Right atrium auricular region (tissue), 2 donors: ENCODE measurements around the gene CLPX. TPM values are rescaled to one million over a fixed set of nuclear protein-coding genes. Genes with fewer than 3 reads are reported as not detected.
A peak's percentile ranks its signal among the peaks of the same experiment; 100 is the strongest.
"Not testable (repeated sequence)": the region's sequence is repeated elsewhere in the genome, so short reads cannot be mapped to it uniquely, and the experiment has no call there.

Experiments
- DNase-seq: peaks from one replicate; pipeline ENCODE4 v3.0.0-alpha.2; 2019; ENCODE audit warnings: low spot score
- H3K27ac ChIP-seq, 2 donors: fragments of 200-600 bp; sonication (generic); 1 replicate in 1 of 2; 2 replicates in 1 of 2; pipeline ENCODE4 v1.5.1; 2016 to 2019
- H3K27me3 ChIP-seq, 2 donors: fragments of 200-600 bp; sonication (generic); one replicate each; pipeline versions ENCODE4 v1.5.1 to v1.6.0; 2017 to 2019
- H3K36me3 ChIP-seq: fragments of 200-600 bp; sonication (generic); one replicate; pipeline ENCODE4 v1.5.1; 2016
- H3K4me1 ChIP-seq, 2 donors: fragments of 200-600 bp; sonication (generic); one replicate each; pipeline versions ENCODE4 v1.5.1 to v1.6.0; 2017 to 2019
- H3K4me3 ChIP-seq, 2 donors: fragments of 200-600 bp; sonication (generic); 1 replicate in 1 of 2; 2 replicates in 1 of 2; pipeline ENCODE4 v1.5.1; 2017 to 2019; ENCODE audit warnings: mild to moderate bottlenecking in 1 of 2, moderate library complexity in 1 of 2
- H3K9me3 ChIP-seq, 2 donors: fragments of 200-600 bp; sonication (generic); one replicate each; pipeline ENCODE4 v1.5.1; 2019
- CTCF ChIP-seq, 2 donors: fragments of 200-600 bp; sonication (generic); IDR thresholded peaks; one replicate each; pipeline ENCODE4 v1.5.1; 2019; ENCODE audit warnings: antibody characterized with exemption in 2 of 2
- total RNA-seq, 2 donors: library from RNA; depleted of rRNA; stranded (reverse); fragments of >200 nt; gene quantifications; one replicate each; pipeline ENCODE4 v1.1.0, GENCODE V29; 2016

Gene CLPX
- total RNA-seq, 2 donors from 2014 or later, result 28.8 to 39.5 TPM

- Histone ChIP-seq H3K36me3 (peaks cover 5% of the 10 kb centered on the region), H3K9me3 (no peaks in the 10 kb centered on the region), H3K27me3 (no peaks in the 10 kb centered on the region), H3K4me1 (peaks cover 0 to 37% of the 10 kb centered on the region in 2 donors), H3K27ac (peak overlapping the region; percentile 93 to 99), H3K4me3 (peak overlapping the region; percentile 87 to 97)
- DNase-seq, result no peak
- TF ChIP-seq CTCF (IDR thresholded peaks at IDR 0.05), result no peak
These were observed 756 bp downstream of the CLPX start for GRCh38 chr15:65184305-65184867.

GRCh38 chr15:65183865-65184159 lies 1.3 kb downstream of the CLPX start:
- Histone ChIP-seq H3K27me3 (no peaks in the 10 kb centered on the region), H3K4me1 (peaks cover 0 to 37% of the 10 kb centered on the region in 2 donors), H3K27ac (peak overlapping the region; percentile 93 to 99), H3K9me3 (no peaks in the 10 kb centered on the region), H3K36me3 (peaks cover 11% of the 10 kb centered on the region), H3K4me3 (peak overlapping the region; percentile 87 to 97)
- TF ChIP-seq CTCF (IDR thresholded peaks at IDR 0.05), result no peak
- DNase-seq, result no peak

GRCh38 chr15:65182538-65182937 lies 2.6 kb downstream of the CLPX start:
- Histone ChIP-seq H3K36me3 (peaks cover 24% of the 10 kb centered on the region), H3K4me3 (no peak overlapping the region), H3K27ac (no peak overlapping the region), H3K4me1 (peaks cover 0 to 37% of the 10 kb centered on the region in 2 donors), H3K27me3 (no peaks in the 10 kb centered on the region), H3K9me3 (no peaks in the 10 kb centered on the region)
- DNase-seq, result no peak
- no peak for TF ChIP-seq CTCF (IDR thresholded peaks at IDR 0.05)

- H3K27me3 ChIP-seq, H3K27ac ChIP-seq, DNase-seq, H3K4me3 ChIP-seq, H3K9me3 ChIP-seq: not testable (repeated sequence)
- peaks cover 31% of the 10 kb centered on the region for H3K36me3 ChIP-seq
- peaks cover 0 to 37% of the 10 kb centered on the region in 2 donors for H3K4me1 ChIP-seq
These were observed 3.4 kb downstream of the CLPX start for GRCh38 chr15:65181582-65182353.

- DNase-seq, result no peak
- Histone ChIP-seq H3K27me3 (no peaks in the 10 kb centered on the region), H3K4me1 (peaks cover 0 to 33% of the 10 kb centered on the region in 2 donors), H3K4me3 (no peak overlapping the region), H3K27ac (no peak overlapping the region), H3K36me3 (peaks cover 34% of the 10 kb centered on the region), H3K9me3 (no peaks in the 10 kb centered on the region)
- no peak for TF ChIP-seq CTCF (IDR thresholded peaks at IDR 0.05)
These were observed 5.0 kb downstream of the CLPX start for GRCh38 chr15:65180167-65180566.

GRCh38 chr15:65177901-65178300 lies 7.2 kb downstream of the CLPX start:
- Histone ChIP-seq H3K9me3 (no peaks in the 10 kb centered on the region), H3K27ac (no peak overlapping the region), H3K36me3 (peaks cover 52% of the 10 kb centered on the region), H3K4me1 (peaks cover 0 to 20% of the 10 kb centered on the region in 2 donors), H3K4me3 (no peak overlapping the region), H3K27me3 (no peaks in the 10 kb centered on the region)
- no peak for DNase-seq
- TF ChIP-seq CTCF (IDR thresholded peaks at IDR 0.05), result no peak
